GM10847 (cell line): Measurements from ENCODE around the gene WNK4.

Experiments used
- POLR2A ChIP-seq: IDR thresholded peaks from 2 replicates; pipeline ENCODE4 v1.6.1; 2011; ENCODE audit not compliant: insufficient read length; ENCODE audit errors: extremely low read depth

WNK4 gene

GRCh38 chr17:42835732-42836131 lies 55.3 kb downstream of the WNK4 start:
- TF ChIP-seq POLR2A: no peak

- TF ChIP-seq POLR2A: no peak
These were observed 61.7 kb downstream of the WNK4 start for GRCh38 chr17:42841975-42842685.

- no peak for TF ChIP-seq POLR2A
These were observed 63.0 kb downstream of the WNK4 start for GRCh38 chr17:42843358-42843934.

GRCh38 chr17:42844271-42844670 lies 63.9 kb downstream of the WNK4 start, which contains the start of gene AOC2:
TSS of gene AOC2 (plus strand) at chr17:42844580. CDS start at chr17:42844627, 47 bp downstream.
- TF ChIP-seq POLR2A: no peak

- no peak for TF ChIP-seq POLR2A
These were observed 64.5 kb downstream of the WNK4 start for GRCh38 chr17:42844761-42845555.

GRCh38 chr17:42845556-42845917 lies 65.1 kb downstream of the WNK4 start:
- TF ChIP-seq POLR2A: no peak

- TF ChIP-seq POLR2A: no peak
These were observed 65.6 kb downstream of the WNK4 start for GRCh38 chr17:42845918-42846593.
